ENCODE data around the gene TMEM184B.

- TF ChIP-seq HNF4G (IDR thresholded peaks at IDR 0.05) (no peak), GABPA (IDR thresholded peaks at IDR 0.05 in 1 of 2, conservative IDR thresholded peaks at IDR 0.05 in 1 of 2) (no peak), CTCF (IDR thresholded peaks at IDR 0.05; ENCODE audit: low read depth, low read length, missing input control) (no peak), YY1 (IDR thresholded peaks at IDR 0.05) (no peak), REST (IDR thresholded peaks at IDR 0.05) (no peak), RAD21 (IDR thresholded peaks at IDR 0.05) (no peak), JUND (IDR thresholded peaks at IDR 0.05) (no peak), ATF3 (IDR thresholded peaks at IDR 0.05) (no peak), SP1 (IDR thresholded peaks at IDR 0.05) (no peak), TAF1 (conservative IDR thresholded peaks at IDR 0.05) (no peak)
Measured at GRCh38 chr22:38170469-38170868, 102.3 kb downstream of the TMEM184B start.

All from liver (tissue), 3 donors.